OCI-LY3 (cell line): Measurements from ENCODE around the gene KMO.

Source experiments
- H2AFZ ChIP-seq: fragments of 200-600, 300-600 bp; shearing (Covaris generic); 2 replicates; pipeline ENCODE4 v1.6.0; 2014; ENCODE audit warnings: antibody characterized with exemption, low read depth, low read length
- H3K27ac ChIP-seq: fragments of 200-600, 300-600 bp; sonication (generic); 2 replicates; pipeline ENCODE4 v1.5.1; 2014; ENCODE audit warnings: mild to moderate bottlenecking, low read length, moderate library complexity, mixed read lengths
- H3K27me3 ChIP-seq: fragments of 200-600, 300-600 bp; sonication (generic); 2 replicates; pipeline ENCODE4 v1.6.1; 2014; ENCODE audit warnings: low read depth, low read length, mixed read lengths
- H3K36me3 ChIP-seq: fragments of 200-600, 300-600 bp; sonication (generic); replicated peaks from 2 replicates; pipeline ENCODE3; 2014; ENCODE audit warnings: low read depth, low read length, mixed read lengths
- H3K4me1 ChIP-seq: fragments of 300-600, 200-600 bp; sonication (generic); 2 replicates; pipeline ENCODE4 v1.6.1; 2014; ENCODE audit warnings: low read length, mixed read lengths
- H3K4me2 ChIP-seq: fragments of 200-600, 300-600 bp; sonication (generic); 2 replicates; pipeline ENCODE4 v1.6.1; 2014; ENCODE audit warnings: low read length, mixed read lengths
- H3K4me3 ChIP-seq: fragments of 300-600, 200-600 bp; sonication (generic); 2 replicates; pipeline ENCODE4 v1.5.1; 2014; ENCODE audit warnings: antibody characterized with exemption, mild to moderate bottlenecking, low read length, moderate library complexity
- H3K79me2 ChIP-seq: fragments of 300-600, 200-600 bp; shearing (Covaris generic); 2 replicates; pipeline ENCODE4 v1.6.1; 2014; ENCODE audit warnings: mild to moderate bottlenecking, low read length, mixed read lengths
- H3K9ac ChIP-seq: fragments of 300-600, 200-600 bp; shearing (Covaris generic); 2 replicates; pipeline ENCODE4 v1.6.0; 2014; ENCODE audit warnings: mild to moderate bottlenecking, low read length, moderate library complexity
- H3K9me3 ChIP-seq: fragments of 200-600, 300-600 bp; shearing (Covaris generic); 2 replicates; pipeline ENCODE4 v1.6.1; 2014; ENCODE audit warnings: low read length, mixed read lengths; ENCODE audit not compliant: insufficient read depth
- H4K20me1 ChIP-seq: fragments of 200-600, 300-600 bp; sonication (generic); 2 replicates; pipeline ENCODE4 v1.6.1; 2016; ENCODE audit warnings: low read length, mixed read lengths; ENCODE audit not compliant: insufficient read depth
- EZH2phosphoT487 ChIP-seq: fragments of 200-600 bp; shearing (Covaris generic); IDR thresholded peaks from 2 replicates; pipeline ENCODE4 v1.6.1; 2018; ENCODE audit warnings: antibody characterized with exemption, mixed run types, low read depth
- TF ChIP-seq, protein P1 (sequence below): fragments of 200-600, 300-600 bp; sonication (generic); IDR thresholded peaks from 2 replicates; pipeline ENCODE4 v1.5.1; 2014; ENCODE audit warnings: antibody characterized with exemption, low read length, low read depth

KMO gene

DNA sequence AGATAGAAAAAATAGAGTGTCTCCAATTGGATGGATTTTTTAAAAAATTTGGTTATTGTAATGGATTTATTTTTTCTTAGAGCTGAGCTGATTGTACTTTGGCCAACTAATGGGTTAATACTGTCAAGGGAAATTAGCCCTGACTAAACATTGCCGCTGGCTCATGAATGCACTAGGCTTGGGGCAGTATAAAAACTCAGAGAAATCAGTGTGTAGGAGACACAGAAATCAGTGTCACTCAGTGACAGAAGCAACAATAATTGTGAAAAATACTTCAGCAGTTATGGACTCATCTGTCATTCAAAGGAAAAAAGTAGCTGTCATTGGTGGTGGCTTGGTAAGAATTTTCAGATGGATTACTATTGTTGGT, at the start of gene KMO:
Gene KMO, plus strand, starts transcription at position 217 of the 370 bp plus-strand sequence. Its CDS starts 67 bp downstream, at position 284.
- TF ChIP-seq, protein P1, sequence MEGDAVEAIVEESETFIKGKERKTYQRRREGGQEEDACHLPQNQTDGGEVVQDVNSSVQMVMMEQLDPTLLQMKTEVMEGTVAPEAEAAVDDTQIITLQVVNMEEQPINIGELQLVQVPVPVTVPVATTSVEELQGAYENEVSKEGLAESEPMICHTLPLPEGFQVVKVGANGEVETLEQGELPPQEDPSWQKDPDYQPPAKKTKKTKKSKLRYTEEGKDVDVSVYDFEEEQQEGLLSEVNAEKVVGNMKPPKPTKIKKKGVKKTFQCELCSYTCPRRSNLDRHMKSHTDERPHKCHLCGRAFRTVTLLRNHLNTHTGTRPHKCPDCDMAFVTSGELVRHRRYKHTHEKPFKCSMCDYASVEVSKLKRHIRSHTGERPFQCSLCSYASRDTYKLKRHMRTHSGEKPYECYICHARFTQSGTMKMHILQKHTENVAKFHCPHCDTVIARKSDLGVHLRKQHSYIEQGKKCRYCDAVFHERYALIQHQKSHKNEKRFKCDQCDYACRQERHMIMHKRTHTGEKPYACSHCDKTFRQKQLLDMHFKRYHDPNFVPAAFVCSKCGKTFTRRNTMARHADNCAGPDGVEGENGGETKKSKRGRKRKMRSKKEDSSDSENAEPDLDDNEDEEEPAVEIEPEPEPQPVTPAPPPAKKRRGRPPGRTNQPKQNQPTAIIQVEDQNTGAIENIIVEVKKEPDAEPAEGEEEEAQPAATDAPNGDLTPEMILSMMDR: no peak
- TF ChIP-seq EZH2phosphoT487: no peak
- H4K20me1 ChIP-seq: no peaks in the 10 kb centered on the region
- H3K9me3 ChIP-seq: no peaks in the 10 kb centered on the region
- H3K27ac ChIP-seq: peak within 1 kb of the TSS; percentile 89
- no peaks in the 10 kb centered on the region for H3K79me2 ChIP-seq
- H3K4me3 ChIP-seq: peak within 1 kb of the TSS; percentile 74
- H3K36me3 ChIP-seq: no peaks in the 10 kb centered on the region
- H2AFZ ChIP-seq: peak within 1 kb of the TSS; percentile 41
- peak within 1 kb of the TSS; percentile 76 for H3K4me2 ChIP-seq
- H3K9ac ChIP-seq: peak within 1 kb of the TSS; percentile 71
- no peaks in the 10 kb centered on the region for H3K27me3 ChIP-seq
- peaks cover 29% of the 10 kb centered on the region for H3K4me1 ChIP-seq

DNA sequence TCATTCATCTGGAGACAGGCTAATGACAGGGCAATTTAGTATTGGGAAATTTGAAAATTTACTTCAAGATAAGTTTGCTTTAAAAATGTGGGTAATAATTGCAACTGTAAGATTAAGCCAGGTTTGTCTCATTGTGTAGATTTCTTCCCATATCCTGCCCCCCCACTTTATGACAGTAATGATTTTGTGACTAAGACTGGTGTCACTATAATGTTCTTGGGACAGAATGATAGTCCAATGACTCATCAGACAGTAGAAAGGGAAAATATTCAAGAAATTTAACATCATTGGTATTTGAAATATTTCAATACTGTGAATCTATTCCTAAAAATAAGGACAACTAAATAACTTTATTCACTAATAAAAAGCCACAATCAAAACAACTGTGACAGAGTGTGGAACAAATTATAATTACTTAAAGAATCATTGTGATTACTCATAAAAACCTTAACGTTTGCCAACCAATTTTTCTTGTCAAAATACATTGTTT, 49.4 kb upstream of the KMO start:
- no peak overlapping the region for H3K27ac ChIP-seq
- no peaks in the 10 kb centered on the region for H3K36me3 ChIP-seq
- no peak overlapping the region for H3K9ac ChIP-seq

DNA sequence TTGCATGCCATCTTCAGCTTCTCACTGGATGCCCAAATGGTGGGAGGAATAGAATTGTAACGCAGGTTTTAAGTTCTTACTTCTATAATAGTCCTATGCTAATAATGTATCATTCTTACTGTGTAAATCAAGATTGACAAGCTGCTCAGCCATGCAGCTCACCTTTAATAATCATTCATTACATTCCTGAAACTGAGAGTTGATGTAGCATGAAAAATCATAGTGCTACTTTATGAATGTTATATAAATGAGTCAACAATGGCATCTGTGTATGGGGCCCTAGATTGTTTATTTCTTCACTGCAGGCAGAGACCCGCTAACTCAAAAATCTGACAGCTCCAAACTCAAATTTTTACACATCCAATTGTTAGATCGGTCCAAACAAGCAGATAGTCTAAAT, 47.0 kb upstream of the KMO start:
- no peak overlapping the region for H2AFZ ChIP-seq
- no peaks in the 10 kb centered on the region for H3K79me2 ChIP-seq
- no peaks in the 10 kb centered on the region for H3K36me3 ChIP-seq
- H3K27ac ChIP-seq: peak overlapping the region; percentile 26
- TF ChIP-seq, protein P1: no peak
- no peak for TF ChIP-seq EZH2phosphoT487
- no peaks in the 10 kb centered on the region for H3K9me3 ChIP-seq
- H3K4me3 ChIP-seq: no peak overlapping the region
- no peaks in the 10 kb centered on the region for H3K27me3 ChIP-seq
- no peak overlapping the region for H3K9ac ChIP-seq
- H4K20me1 ChIP-seq: no peaks in the 10 kb centered on the region
- peaks cover 16% of the 10 kb centered on the region for H3K4me1 ChIP-seq
- peak overlapping the region; percentile 51 for H3K4me2 ChIP-seq

More for the DNA sequence above, 49.4 kb upstream of the KMO start:
- Histone ChIP-seq H4K20me1 (no peaks in the 10 kb centered on the region), H3K79me2 (no peaks in the 10 kb centered on the region), H3K27me3 (no peaks in the 10 kb centered on the region), H3K9me3 (no peaks in the 10 kb centered on the region), H3K4me1 (peaks cover 31% of the 10 kb centered on the region), H3K4me2 (no peak overlapping the region), H2AFZ (no peak overlapping the region), H3K4me3 (no peak overlapping the region)
- no peak for TF ChIP-seq EZH2phosphoT487
- TF ChIP-seq, protein P1: no peak

DNA sequence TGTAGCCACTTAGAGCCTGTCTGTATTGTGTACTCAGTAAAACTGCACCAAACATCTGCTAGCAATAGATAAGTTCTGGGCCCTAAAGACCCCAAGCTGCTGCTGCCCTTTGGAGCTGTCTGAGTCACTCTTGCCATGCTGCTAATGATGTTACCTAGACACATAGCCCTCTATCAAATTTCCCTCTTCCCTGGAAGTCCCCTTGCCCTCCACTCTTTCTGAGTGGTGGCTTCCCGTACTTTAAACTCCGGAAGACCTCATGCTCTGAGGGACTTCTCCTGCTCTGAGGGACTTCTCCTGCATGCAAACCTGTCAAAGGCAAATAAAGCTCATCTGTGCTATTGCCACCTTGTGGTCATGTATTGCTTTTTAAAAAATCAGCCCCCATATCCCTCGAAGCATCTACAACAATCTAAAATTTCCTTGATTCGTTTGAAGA, 46.6 kb upstream of the KMO start:
- TF ChIP-seq EZH2phosphoT487: no peak
- TF ChIP-seq, protein P1: peak; percentile 86
- peak overlapping the region; percentile 51 for H3K4me2 ChIP-seq
- no peaks in the 10 kb centered on the region for H4K20me1 ChIP-seq
- no peaks in the 10 kb centered on the region for H3K79me2 ChIP-seq
- H3K27me3 ChIP-seq: no peaks in the 10 kb centered on the region
- H3K4me1 ChIP-seq: peaks cover 16% of the 10 kb centered on the region
- H3K9ac ChIP-seq: no peak overlapping the region
- no peak overlapping the region for H3K4me3 ChIP-seq
- H3K36me3 ChIP-seq: no peaks in the 10 kb centered on the region
- H3K27ac ChIP-seq: peak overlapping the region; percentile 26
- H2AFZ ChIP-seq: no peak overlapping the region
- H3K9me3 ChIP-seq: no peaks in the 10 kb centered on the region
